GOT3 (cell line): ENCODE results near the gene GOLGA8Q.
"Not testable (repeated sequence)": the region's sequence is repeated elsewhere in the genome, so short reads cannot be mapped to it uniquely, and the experiment has no call there.

Experiments
- DNase-seq: peaks from one replicate; lab custom pipeline; 2025; ENCODE audit warnings: mixed read lengths; lab: John Stamatoyannopoulos, UW

Gene GOLGA8Q

GRCh38 chr15:30551750-30552149 is at the start of gene GOLGA8Q:
TSS of gene GOLGA8Q (plus strand) at chr15:30552050. CDS start at chr15:30552078, 28 bp downstream.
- not testable (repeated sequence) for DNase-seq

DNA sequence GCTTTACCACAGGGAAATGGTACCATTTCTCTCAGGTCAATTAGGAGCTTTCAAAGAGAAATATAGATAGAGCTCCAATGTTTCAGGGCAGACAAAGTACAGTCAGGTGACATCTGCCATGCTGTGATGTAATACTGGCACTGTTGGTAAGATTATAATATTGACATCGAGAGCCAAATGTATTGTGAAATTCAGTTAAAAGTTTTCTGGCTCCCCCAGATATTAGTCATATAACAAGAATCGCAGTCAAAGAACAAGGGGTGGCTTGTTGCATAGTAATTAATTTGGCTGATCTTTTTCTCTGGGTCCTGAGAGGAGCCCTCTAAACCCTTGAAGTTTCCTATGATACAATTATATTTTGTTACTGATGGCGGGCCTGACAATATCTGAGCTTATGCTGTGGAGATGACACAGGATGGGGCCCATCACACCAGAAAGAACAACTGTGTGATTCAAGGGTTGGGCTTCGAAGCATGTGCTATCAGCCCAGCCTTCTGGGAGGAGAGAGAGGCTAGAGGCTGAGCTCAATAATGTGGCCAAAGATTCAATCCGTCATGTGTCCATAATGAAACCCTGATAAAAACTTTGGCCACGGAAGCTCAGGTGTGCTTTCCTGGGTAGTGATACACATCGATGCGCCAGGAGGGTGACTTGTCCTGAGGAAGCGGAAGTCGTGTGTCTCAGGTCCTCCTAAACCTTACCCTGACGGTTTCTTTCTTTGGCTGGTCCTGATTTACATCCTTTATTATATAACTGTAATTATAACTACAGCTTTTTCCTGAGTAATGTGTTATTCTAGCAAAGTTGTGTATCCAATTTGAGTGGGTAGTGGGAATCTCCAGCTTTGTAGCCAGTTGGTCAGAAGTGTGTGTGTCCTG is 48.7 kb upstream of the GOLGA8Q start:
- DNase-seq, result not testable (repeated sequence)

DNA sequence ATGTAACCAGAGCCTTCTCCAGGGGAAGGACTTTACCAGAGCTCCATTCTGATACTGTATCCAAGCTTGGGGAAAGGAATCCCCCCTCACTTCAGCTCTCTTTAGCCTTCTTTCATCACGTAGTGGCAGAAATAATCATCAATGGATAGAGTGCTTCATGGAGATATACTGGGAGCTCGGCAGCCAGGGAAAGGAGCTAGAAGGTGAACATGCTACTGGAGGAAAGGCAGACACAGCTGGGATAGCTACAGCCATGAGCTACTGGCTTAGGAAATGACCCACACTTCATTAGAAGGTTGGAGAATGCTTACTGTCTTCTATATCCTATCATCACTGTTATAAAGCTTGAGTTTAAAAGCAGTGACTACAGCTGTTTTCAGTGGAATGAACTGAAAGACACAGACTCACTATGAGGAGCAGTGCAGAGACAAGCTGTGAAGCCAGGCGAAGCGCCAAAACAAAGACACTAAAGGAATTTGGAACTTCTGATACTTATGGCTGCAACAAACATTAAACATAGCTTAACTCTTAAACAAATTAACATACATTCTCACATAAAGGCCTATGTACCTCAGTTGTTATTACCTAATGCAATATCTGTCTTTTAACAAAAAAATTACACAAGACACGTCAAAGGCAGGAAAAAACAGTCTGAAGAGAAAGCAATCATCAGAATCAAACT is 47.5 kb upstream of the GOLGA8Q start:
- DNase-seq, result not testable (repeated sequence)

GRCh38 chr15:30514545-30514944 is 37.3 kb upstream of the GOLGA8Q start:
- DNase-seq, result not testable (repeated sequence)

- not testable (repeated sequence) for DNase-seq
These were observed 28.2 kb upstream of the GOLGA8Q start for GRCh38 chr15:30523453-30524243.

- not testable (repeated sequence) for DNase-seq
These were observed 25.9 kb upstream of the GOLGA8Q start for GRCh38 chr15:30525912-30526311.

DNA sequence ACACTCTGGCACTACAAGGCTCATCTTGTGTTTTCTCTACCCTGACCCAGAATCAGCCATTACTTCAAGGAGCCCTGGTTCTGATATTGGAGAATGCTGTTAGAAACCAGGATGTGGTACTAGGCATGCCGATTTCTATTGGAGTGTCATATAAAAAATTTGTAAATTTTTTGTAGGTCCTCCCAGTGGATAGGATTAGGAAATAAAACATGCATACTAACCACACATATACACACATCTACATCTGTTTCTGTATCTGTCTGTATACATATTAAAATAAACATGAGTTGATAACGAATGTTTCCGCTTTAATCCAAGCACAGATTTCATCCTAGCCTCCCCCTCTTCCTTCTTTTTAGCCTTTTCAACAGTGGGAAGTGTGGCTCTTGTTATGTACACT is 22.8 kb upstream of the GOLGA8Q start:
- DNase-seq, result not testable (repeated sequence)

GRCh38 chr15:30566949-30567348 is 15.1 kb downstream of the GOLGA8Q start:
- DNase-seq, result not testable (repeated sequence)

- not testable (repeated sequence) for DNase-seq
These were observed 21.2 kb downstream of the GOLGA8Q start for GRCh38 chr15:30573012-30573491.

- DNase-seq, result not testable (repeated sequence)
These were observed 27.6 kb downstream of the GOLGA8Q start for GRCh38 chr15:30579394-30579970.

DNA sequence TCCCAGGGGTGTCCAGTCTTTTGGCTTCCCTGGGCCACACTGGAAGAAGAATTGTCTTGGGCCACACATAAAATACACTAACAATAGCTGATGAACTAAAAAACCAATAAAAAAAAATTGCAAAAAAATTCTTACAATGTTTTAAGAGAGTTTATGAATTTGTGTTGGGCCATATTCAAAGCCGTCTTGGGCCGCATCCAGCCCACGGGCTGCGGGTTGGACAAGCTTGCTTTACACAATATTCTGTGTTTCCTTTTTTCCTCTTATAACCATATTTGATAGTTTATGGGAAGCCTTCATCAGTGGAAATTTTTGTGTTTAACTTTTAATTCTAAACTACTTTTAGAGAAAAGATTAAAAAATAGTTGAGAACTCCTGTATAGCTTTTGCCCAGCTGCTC is 28.9 kb downstream of the GOLGA8Q start:
- not testable (repeated sequence) for DNase-seq

DNA sequence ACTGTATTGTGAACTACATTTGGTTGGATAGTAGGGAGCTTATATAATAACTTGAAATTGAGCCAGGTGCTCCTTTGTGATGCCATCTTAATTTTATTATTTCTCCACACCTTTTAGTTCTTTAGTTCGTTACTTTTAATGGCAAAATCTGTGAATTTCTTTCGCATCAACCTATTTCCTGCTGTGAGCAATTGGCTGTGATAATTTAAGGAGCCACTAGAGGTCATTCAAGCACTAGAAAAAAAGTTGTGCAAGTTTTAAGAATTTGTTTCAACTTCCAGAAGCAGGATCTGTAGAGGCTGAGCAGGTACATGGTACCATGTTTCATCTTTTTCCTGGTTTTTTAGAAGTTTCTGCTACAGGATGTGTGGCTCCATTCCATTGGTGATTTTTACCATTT is 47.1 kb downstream of the GOLGA8Q start:
- DNase-seq, result not testable (repeated sequence)

- DNase-seq, result not testable (repeated sequence)
These were observed 51.9 kb downstream of the GOLGA8Q start, which contains the start of gene GOLGA8H for GRCh38 chr15:30603796-30604195. TSS of gene GOLGA8H (plus strand) at chr15:30604028. CDS start at chr15:30604126, 98 bp downstream.
